H1 (cell line): ENCODE measurements around the gene ADPRHL1.

Experiments
- CHD2 ChIP-seq: IDR thresholded peaks from 2 replicates; pipeline ENCODE4 v1.6.1; 2012; ENCODE audit warnings: low read length, improper control_type of control experiment
- CREB1 ChIP-seq: IDR thresholded peaks from 2 replicates; pipeline ENCODE4 v1.6.1; 2012; ENCODE audit warnings: inconsistent platforms
- EZH2 ChIP-seq: fragments of 200-600 bp; sonication (generic); IDR thresholded peaks from 2 replicates; pipeline ENCODE4 v1.7.1; 2012; ENCODE audit warnings: low read depth, mild to moderate bottlenecking, moderate library complexity, low read length, inconsistent platforms; ENCODE audit not compliant: severe bottlenecking
- GABPA ChIP-seq: IDR thresholded peaks from 2 replicates; pipeline ENCODE4 v1.6.1; 2011; ENCODE audit warnings: mild to moderate bottlenecking, low read length, moderate library complexity, borderline replicate concordance; ENCODE audit not compliant: insufficient read depth
- POLR2A ChIP-seq, 2 experiments: IDR thresholded peaks; 1 replicate in 1 of 2; 2 replicates in 1 of 2; pipeline ENCODE4 v1.6.1; 2011; ENCODE audit warnings: low read depth in 2 of 2, low read length in 2 of 2, mild to moderate bottlenecking in 2 of 2; ENCODE audit errors: control extremely low read depth in 1 of 2
- POLR2AphosphoS5 ChIP-seq: IDR thresholded peaks from 2 replicates; pipeline ENCODE4 v1.6.1; 2011; ENCODE audit warnings: low read depth, low read length
- RAD21 ChIP-seq, 2 experiments: IDR thresholded peaks in 1 of 2; conservative IDR thresholded peaks in 1 of 2; 2 replicates each; pipeline ENCODE4 v1.6.1; 2011; ENCODE audit warnings: low read depth in 2 of 2, low read length in 2 of 2, improper control_type of control experiment in 1 of 2, inconsistent platforms in 1 of 2, mild to moderate bottlenecking in 1 of 2, moderate library complexity in 1 of 2
- SUZ12 ChIP-seq: fragments of 200-600 bp; sonication (generic); IDR thresholded peaks from 2 replicates; pipeline ENCODE4 v1.6.1; 2012; ENCODE audit warnings: mild to moderate bottlenecking, inconsistent platforms, low read length, moderate library complexity, mixed read lengths
- USF2 ChIP-seq: IDR thresholded peaks from 2 replicates; pipeline ENCODE4 v1.6.1; 2011; ENCODE audit warnings: low read length, improper control_type of control experiment
- ZNF274 ChIP-seq: IDR thresholded peaks from 2 replicates; pipeline ENCODE4 v1.7.0; 2012; ENCODE audit warnings: low read length, borderline replicate concordance; ENCODE audit errors: extremely low read depth
- TF ChIP-seq, protein P1 (sequence below), 3 experiments: IDR thresholded peaks; 1 replicate in 2 of 3; 2 replicates in 1 of 3; pipeline versions ENCODE4 v1.5.1 to v1.6.1; 2011; ENCODE audit warnings: low read length in 3 of 3, mild to moderate bottlenecking in 3 of 3, inconsistent platforms in 2 of 3, low read depth in 1 of 3, moderate library complexity in 1 of 3; ENCODE audit not compliant: insufficient read depth in 1 of 3; ENCODE audit errors: control extremely low read depth in 1 of 3
- TF ChIP-seq, protein P2 (sequence below): IDR thresholded peaks from 2 replicates; pipeline ENCODE4 v1.6.1; 2012; ENCODE audit warnings: inconsistent platforms

DNA sequence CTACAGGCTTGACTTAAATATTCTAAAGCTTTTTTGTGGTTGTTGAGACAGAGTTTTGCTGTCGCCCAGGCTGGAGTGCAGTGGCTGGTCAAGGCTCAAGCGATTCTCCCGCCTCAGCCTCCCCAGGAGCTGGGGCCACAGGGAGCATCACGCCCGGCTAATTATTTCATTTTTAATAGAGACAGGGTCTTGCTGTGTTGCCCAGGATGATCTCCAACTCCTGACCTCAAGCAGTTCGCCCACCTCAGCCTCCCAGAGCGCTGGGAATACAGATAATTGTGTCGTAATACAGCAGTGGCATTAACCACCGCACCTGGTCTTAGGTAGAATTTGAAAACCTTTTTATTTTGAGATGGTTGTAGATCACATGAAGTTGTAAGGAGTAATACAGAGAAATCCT lies 38.7 kb upstream of the ADPRHL1 start:
- TF ChIP-seq CREB1 (no peak), SUZ12 (no peak), ZNF274 (no peak), POLR2A (IDR thresholded peaks at IDR 0.05; ENCODE audit: control extremely low read depth in 1 of 2, low read depth in 2 of 2, low read length in 2 of 2) (no peak), POLR2AphosphoS5 (no peak), CHD2 (no peak), RAD21 (IDR thresholded peaks at IDR 0.05 in 1 of 2, conservative IDR thresholded peaks at IDR 0.05 in 1 of 2; ENCODE audit: low read depth in 2 of 2, low read length in 2 of 2) (no peak), EZH2 (no peak), USF2 (no peak), GABPA (no peak)
- TF ChIP-seq, protein P1, sequence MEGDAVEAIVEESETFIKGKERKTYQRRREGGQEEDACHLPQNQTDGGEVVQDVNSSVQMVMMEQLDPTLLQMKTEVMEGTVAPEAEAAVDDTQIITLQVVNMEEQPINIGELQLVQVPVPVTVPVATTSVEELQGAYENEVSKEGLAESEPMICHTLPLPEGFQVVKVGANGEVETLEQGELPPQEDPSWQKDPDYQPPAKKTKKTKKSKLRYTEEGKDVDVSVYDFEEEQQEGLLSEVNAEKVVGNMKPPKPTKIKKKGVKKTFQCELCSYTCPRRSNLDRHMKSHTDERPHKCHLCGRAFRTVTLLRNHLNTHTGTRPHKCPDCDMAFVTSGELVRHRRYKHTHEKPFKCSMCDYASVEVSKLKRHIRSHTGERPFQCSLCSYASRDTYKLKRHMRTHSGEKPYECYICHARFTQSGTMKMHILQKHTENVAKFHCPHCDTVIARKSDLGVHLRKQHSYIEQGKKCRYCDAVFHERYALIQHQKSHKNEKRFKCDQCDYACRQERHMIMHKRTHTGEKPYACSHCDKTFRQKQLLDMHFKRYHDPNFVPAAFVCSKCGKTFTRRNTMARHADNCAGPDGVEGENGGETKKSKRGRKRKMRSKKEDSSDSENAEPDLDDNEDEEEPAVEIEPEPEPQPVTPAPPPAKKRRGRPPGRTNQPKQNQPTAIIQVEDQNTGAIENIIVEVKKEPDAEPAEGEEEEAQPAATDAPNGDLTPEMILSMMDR (IDR thresholded peaks at IDR 0.05; ENCODE audit: control extremely low read depth in 1 of 3, insufficient read depth in 1 of 3, low read depth in 1 of 3, low read length in 3 of 3): no peak
- TF ChIP-seq, protein P2, sequence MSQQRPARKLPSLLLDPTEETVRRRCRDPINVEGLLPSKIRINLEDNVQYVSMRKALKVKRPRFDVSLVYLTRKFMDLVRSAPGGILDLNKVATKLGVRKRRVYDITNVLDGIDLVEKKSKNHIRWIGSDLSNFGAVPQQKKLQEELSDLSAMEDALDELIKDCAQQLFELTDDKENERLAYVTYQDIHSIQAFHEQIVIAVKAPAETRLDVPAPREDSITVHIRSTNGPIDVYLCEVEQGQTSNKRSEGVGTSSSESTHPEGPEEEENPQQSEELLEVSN: no peak
